Stimulated activated effector memory CD8-positive, alpha-beta T cell treated with anti-CD3 and anti-CD28 coated beads, Interleukin-12 subunit alpha, Interleukin-12 subunit beta, amount 100 ng/mL, for 72 hours (primary cell): ENCODE results near the gene SUN2.
A peak's percentile ranks its signal among the peaks of the same experiment; 100 is the strongest.
"Not testable (repeated sequence)": the region's sequence is repeated elsewhere in the genome, so short reads cannot be mapped to it uniquely, and the experiment has no call there.

Experiments
- ATAC-seq: fragments of 150-1000 bp; cut with Tn5 transposase; 2 replicates; pipeline ENCODE4 v1.10.0; 2021
- DNase-seq, 2 donors: peaks; one replicate each; pipeline ENCODE4 v3.0.0; 2021 to 2022; ENCODE audit warnings: low spot score in 2 of 2
- H3K27ac Mint-ChIP-seq: one replicate; pipeline ENCODE4 v1.8.0; 2022; ENCODE audit warnings: mild to moderate bottlenecking, mixed read lengths
- H3K36me3 Mint-ChIP-seq: one replicate; pipeline ENCODE4 v1.8.0; 2022; ENCODE audit warnings: mild to moderate bottlenecking, mixed read lengths
- H3K4me1 Mint-ChIP-seq: one replicate; pipeline ENCODE4 v1.8.0; 2022; ENCODE audit warnings: mixed read lengths
- H3K4me3 Mint-ChIP-seq: one replicate; pipeline ENCODE4 v1.8.0; 2022; ENCODE audit warnings: mild to moderate bottlenecking, mixed read lengths
- H3K9me3 Mint-ChIP-seq: one replicate; pipeline ENCODE4 v1.8.0; 2022; ENCODE audit warnings: mixed read lengths

SUN2 gene, protein sequence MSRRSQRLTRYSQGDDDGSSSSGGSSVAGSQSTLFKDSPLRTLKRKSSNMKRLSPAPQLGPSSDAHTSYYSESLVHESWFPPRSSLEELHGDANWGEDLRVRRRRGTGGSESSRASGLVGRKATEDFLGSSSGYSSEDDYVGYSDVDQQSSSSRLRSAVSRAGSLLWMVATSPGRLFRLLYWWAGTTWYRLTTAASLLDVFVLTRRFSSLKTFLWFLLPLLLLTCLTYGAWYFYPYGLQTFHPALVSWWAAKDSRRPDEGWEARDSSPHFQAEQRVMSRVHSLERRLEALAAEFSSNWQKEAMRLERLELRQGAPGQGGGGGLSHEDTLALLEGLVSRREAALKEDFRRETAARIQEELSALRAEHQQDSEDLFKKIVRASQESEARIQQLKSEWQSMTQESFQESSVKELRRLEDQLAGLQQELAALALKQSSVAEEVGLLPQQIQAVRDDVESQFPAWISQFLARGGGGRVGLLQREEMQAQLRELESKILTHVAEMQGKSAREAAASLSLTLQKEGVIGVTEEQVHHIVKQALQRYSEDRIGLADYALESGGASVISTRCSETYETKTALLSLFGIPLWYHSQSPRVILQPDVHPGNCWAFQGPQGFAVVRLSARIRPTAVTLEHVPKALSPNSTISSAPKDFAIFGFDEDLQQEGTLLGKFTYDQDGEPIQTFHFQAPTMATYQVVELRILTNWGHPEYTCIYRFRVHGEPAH

DNA sequence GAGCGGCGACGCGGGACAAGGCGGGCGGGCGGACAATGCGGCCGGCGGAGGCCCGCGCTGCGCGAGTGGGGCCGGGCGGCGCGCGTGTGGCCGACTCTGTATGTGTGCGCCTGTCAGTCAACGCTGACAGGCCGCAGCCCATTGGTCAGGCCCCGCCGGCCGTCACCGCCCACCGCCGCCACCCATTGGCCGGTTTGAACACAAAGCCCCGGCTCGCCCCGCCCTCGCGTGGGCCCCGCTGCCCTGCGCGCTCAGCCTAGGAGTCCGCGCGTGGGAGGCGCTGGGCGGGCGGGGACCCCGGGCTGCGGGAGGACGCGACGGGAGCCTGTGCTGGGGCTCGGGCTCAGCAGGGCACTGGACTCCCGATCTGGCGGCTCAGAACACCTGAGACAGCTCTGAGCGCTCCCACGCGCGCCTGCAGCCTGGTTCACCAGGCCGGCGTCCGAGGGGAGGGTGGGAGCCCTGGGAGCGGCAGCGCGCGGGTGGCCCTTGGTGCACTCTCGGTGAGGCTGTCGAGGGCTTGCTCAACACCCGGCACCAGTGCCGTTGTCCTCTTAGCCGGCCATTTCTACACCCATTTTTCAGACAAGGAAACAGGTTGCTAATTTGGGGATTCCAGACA lies at the start of gene SUN2:
SUN2 (minus strand) TSS at position 88 of the 622 bp plus-strand sequence. CDS start 3,370 bp downstream, outside the sequence.
- Mint-ChIP-seq H3K4me1 (peaks cover 69% of the 10 kb centered on the region), H3K36me3 (peaks cover 50% of the 10 kb centered on the region)

DNA sequence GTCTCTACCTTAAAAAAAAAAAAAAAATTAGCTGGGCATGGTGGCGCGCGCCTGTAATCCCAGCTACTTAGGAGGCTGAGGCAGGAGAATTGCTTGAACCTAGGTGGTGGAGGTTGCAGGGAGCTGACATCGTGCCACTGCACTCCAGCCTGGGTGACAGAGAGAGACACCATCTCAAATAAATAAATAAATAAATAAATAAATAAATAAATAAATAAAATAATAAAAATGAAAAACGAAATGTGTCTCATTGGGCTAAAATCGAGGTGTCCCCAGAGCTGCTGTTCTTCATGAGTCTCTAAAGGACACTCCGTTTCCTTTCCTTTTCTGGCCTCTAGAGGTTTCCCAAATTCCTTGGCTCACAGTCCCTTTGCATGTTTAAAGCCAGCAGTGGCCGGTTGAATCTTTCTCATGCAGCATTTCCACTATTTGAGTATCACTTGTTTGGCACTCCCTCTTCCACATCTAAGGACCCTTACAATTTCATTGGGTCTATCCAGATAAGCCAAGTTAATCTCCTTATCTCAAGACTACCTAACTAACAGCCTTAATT lies 49.3 kb upstream of the SUN2 start:
- not testable (repeated sequence) for H3K9me3 Mint-ChIP-seq, H3K27ac Mint-ChIP-seq, H3K36me3 Mint-ChIP-seq, H3K4me3 Mint-ChIP-seq, DNase-seq, H3K4me1 Mint-ChIP-seq, ATAC-seq

More for the DNA sequence above, at the start of gene SUN2:
- H3K9me3 Mint-ChIP-seq = no peaks in the 10 kb centered on the region
- ATAC-seq = peak; percentile 84
- peak; percentile 93 to 96 for DNase-seq
- peak within 1 kb of the TSS; percentile 96 for H3K4me3 Mint-ChIP-seq
- peak within 1 kb of the TSS; percentile 99 for H3K27ac Mint-ChIP-seq

DNA sequence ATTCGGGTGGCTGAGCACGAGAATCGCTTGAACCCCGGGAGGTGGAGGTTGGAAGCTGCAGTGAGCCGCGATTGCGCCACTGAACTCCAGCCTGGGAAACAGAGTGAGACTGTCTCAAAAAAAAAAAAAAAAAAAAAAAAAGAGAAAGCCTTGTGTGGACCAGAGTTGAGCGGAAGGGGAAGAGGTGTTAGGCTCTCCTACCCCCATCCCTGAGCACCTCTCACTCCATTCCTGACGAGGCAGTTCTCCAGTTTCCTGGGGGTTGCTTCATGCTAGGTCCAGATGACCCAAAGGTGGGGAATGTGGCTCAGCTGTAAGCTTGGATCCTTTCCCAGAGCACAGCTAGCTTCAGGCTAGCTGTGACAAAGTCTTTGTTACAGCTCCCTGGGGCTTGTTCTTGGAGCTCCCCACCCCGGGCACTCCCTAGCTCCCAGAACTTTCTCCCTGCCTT lies 46.9 kb upstream of the SUN2 start:
- Mint-ChIP-seq H3K9me3 (no peaks in the 10 kb centered on the region), H3K27ac (no peak overlapping the region), H3K36me3 (no peaks in the 10 kb centered on the region), H3K4me1 (peaks cover 16% of the 10 kb centered on the region), H3K4me3 (no peak overlapping the region)
- ATAC-seq (no peak), DNase-seq (no peak)

DNA sequence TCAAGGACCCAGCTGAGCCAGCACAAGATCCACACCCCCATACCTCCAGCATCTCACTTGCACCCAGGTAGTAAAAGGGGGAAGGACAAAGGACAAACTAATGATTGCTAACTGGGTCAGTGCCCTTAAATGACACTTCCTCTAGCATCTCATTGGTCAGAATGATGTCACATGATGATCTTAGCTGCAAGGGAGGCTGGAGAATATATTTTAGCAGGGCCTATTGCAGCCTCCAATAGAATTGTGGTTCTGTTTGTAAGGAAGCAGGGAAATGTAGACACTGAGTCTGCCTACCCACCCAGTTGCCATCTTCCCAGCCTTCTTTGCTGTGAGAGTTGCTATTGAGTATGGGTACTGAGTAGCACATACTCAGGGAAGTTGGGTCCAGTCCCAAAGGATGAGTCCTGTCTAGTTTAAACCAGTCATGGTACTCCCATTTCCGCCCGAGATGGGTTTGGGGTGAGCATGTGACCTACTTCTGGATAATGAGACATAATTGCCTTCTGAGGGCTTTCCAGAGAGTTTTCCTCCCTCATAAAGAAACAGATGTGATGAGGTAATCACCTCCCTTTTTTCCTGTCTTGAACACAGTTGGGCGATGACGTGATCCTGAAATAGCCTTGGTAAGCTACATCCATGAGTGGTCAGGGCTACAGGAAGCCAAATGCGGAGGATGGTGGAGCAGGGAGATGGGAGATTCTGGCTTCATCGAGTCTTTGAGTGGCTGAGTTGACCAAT lies 43.6 kb upstream of the SUN2 start:
- Mint-ChIP-seq H3K36me3 (no peaks in the 10 kb centered on the region), H3K9me3 (no peaks in the 10 kb centered on the region), H3K4me1 (peaks cover 25% of the 10 kb centered on the region), H3K4me3 (no peak overlapping the region), H3K27ac (no peak overlapping the region)
- DNase-seq (no peak), ATAC-seq (no peak)

DNA sequence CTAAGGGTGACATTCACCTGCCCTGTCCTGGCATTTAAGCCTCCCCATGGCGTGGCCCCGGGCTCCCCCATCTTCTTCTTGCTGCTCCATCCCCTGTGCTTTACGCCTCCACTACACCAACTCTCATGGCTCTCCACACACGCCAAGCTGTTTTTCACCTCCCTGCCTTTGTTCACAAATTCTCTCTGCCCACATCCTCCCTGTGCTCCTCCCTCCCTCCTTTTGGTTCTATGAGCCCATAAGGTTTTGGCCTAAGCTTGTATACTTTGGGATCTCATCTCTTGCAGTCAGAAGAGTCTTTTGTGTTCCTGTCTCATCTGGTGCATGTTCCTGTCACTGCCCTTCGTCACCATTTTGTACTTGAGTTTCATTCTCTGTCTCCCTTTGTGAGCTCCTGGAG lies 42.7 kb upstream of the SUN2 start:
- peaks cover 21% of the 10 kb centered on the region for H3K4me1 Mint-ChIP-seq
- ATAC-seq (no peak), DNase-seq (no peak)
- no peaks in the 10 kb centered on the region for H3K9me3 Mint-ChIP-seq
- H3K27ac Mint-ChIP-seq = no peak overlapping the region
- H3K36me3 Mint-ChIP-seq = no peaks in the 10 kb centered on the region
- H3K4me3 Mint-ChIP-seq = no peak overlapping the region

DNA sequence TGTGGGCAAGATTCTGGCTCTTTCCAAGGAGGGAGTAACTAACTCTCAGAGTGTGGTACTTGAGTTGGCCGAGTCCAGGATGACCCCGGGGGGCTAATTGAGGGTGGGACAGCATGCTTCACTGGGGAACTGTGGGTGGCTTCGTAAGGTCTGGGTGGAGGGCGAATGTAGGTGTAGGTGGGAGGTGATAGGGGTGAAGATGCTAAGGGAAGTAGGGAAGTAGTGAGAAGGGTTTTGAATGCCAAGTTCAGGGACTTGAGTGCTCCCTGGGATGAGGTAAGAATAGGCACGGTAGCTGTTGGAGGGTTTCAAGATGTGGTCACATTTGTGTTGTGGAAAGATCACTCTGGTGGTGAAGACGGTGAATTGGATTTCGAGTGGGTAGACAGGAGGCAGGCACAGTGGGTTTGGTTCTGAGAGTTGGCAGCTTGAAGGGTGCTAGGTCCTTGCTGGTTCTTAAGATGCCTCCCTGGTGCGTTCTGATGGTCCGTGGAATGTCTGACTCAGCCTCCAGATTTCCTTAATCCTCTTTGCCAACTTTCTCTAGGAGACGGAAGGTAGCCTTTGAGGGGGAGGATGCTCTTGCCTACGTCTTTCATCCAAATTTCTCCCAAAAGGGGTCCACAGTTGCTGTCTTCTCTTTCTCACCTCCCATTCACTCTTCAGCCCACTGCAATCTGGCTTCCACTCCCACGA lies 40.6 kb upstream of the SUN2 start:
- no peaks in the 10 kb centered on the region for H3K9me3 Mint-ChIP-seq

DNA sequence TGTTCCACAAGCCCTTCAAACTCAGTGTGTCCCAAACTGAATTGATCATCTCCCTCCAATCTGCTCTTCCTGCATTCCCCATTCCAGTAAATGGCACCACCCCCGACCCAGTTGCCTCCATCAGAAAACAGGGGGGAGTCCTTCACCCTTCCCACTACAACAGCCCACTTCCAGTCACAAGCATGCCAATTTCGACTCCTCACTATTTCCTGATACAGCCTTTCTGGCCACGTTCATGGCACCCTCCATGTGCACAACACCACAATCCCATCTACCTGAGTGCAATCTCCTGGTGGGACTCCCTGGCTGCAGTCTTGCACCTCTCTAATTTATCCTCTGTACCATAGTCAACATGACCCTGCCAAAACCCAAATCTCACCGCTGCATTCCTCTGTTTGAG lies 39.8 kb upstream of the SUN2 start:
- Mint-ChIP-seq H3K36me3 (no peaks in the 10 kb centered on the region), H3K4me3 (no peak overlapping the region), H3K27ac (no peak overlapping the region), H3K9me3 (no peaks in the 10 kb centered on the region), H3K4me1 (peaks cover 24% of the 10 kb centered on the region)
- DNase-seq = no peak
- no peak for ATAC-seq

More for the DNA sequence above, 40.6 kb upstream of the SUN2 start:
- Mint-ChIP-seq H3K4me1 (peaks cover 24% of the 10 kb centered on the region), H3K36me3 (no peaks in the 10 kb centered on the region), H3K27ac (no peak overlapping the region), H3K4me3 (no peak overlapping the region)
- DNase-seq (no peak), ATAC-seq (no peak)

DNA sequence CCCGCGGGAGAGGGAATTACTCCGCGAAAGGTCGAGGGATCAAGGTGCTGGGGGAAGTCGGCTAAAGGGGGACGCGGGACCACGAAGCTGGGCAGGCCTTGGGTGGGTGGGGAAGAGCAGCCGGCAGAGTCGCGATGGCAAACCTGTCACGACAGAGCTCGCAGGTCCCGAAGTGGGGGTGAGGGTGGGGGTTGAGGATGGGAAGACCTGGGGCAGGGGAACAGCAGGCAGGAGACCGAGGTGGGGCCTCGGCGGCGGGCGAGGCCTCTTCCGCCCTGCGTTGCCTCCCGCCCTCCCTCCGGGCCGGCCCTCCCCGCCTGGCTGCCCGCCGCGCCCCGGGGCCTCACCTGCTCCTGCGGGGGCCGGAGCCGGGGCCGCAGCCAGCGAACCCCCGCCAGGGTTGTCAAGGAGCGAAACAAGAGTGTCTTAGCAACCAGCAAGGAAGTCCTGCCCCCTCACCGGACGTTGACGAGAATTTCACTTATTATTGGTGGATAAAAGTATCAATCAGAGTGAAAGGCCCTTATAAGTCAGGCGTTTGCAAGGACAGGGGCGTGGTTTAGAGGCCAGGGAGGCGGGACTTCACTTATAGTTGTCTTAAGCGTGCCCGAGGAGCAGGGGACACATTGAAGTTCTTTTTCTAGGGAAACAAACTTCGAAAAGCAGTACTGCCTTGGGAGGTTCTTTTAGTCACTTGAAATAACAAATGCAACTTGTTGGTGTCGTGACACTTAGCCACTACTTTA lies 38.1 kb upstream of the SUN2 start, which contains the start of gene DNAL4:
DNAL4 (minus strand) TSS at position 423 of the 746 bp plus-strand sequence. CDS start 11,412 bp downstream, outside the sequence.
- Mint-ChIP-seq H3K9me3 (no peaks in the 10 kb centered on the region), H3K4me3 (peak within 1 kb of the TSS; percentile 81), H3K4me1 (peaks cover 24% of the 10 kb centered on the region), H3K27ac (peak within 1 kb of the TSS; percentile 93), H3K36me3 (no peaks in the 10 kb centered on the region)
- DNase-seq = peak; percentile 78 to 93
- ATAC-seq = peak; percentile 94

DNA sequence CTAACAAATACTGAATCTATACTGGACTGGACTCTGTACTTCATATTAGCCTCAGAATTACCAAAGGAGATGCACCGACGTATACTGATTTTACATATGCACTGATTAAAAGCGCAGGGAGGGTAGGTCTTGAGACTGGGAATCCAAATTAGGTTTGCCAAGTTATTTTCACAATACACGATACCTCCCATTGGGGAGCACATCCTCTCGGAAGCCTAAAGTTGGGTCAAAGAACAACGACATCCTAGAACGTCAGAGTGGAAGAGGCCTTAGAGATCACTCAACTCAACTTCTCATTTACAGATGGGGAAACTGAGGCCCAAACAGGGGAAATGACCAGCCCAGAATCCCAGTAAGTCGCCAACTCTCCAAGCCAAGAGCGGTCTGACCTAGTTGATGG lies 37.5 kb upstream of the SUN2 start:
- DNase-seq (no peak), ATAC-seq (no peak)
- H3K9me3 Mint-ChIP-seq = no peaks in the 10 kb centered on the region
- H3K36me3 Mint-ChIP-seq = no peaks in the 10 kb centered on the region
- peaks cover 19% of the 10 kb centered on the region for H3K4me1 Mint-ChIP-seq
- peak overlapping the region; percentile 81 for H3K4me3 Mint-ChIP-seq
- peak overlapping the region; percentile 93 for H3K27ac Mint-ChIP-seq

DNA sequence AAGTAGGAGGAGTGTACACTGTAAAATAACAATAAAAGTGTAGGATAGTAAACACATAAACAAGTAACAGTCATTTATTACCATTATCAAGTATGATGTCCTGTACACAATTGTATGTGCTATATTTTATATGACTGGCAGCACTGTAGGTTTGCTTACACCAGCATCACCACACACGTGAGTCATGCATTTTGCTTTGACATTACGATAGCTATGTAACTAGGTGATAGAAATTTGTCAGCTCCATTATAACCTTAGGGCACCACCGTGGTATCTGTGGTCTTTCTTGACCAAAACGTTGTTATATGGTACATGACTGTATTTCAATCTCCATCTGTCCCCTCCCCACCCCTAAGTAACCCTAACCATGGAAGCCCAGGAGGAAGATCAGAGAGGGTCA lies 37.0 kb upstream of the SUN2 start:
- DNase-seq (no peak), ATAC-seq (peak; percentile 78)
- H3K27ac Mint-ChIP-seq = peak overlapping the region; percentile 93

DNA sequence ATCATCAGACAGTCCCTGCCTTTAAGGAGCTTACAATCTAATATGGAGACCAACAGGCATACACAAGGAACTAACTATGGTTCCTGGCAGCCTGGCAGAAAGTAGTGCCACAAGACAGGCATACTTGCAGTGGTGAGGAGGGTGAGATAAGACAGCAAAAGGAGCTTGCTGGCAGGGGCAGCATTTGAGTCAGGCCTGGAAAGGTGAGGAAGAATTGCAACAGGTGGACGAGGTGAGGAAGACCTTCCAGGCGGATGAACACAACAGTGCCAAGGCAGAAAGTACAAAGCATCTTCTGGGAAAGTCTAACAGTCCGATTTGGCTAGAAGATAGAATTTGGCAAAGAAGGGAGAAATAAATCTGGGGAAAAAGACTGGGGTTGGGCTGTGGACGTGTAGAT lies 33.8 kb upstream of the SUN2 start:
- H3K9me3 Mint-ChIP-seq = no peaks in the 10 kb centered on the region
- DNase-seq = no peak
- H3K4me3 Mint-ChIP-seq = no peak overlapping the region
- H3K36me3 Mint-ChIP-seq = no peaks in the 10 kb centered on the region
- H3K27ac Mint-ChIP-seq = no peak overlapping the region
- no peak for ATAC-seq
- peaks cover 8% of the 10 kb centered on the region for H3K4me1 Mint-ChIP-seq

More for the DNA sequence above, 37.0 kb upstream of the SUN2 start:
- Mint-ChIP-seq H3K4me1 (peaks cover 17% of the 10 kb centered on the region), H3K9me3 (no peaks in the 10 kb centered on the region), H3K4me3 (peak overlapping the region; percentile 81), H3K36me3 (no peaks in the 10 kb centered on the region)

DNA sequence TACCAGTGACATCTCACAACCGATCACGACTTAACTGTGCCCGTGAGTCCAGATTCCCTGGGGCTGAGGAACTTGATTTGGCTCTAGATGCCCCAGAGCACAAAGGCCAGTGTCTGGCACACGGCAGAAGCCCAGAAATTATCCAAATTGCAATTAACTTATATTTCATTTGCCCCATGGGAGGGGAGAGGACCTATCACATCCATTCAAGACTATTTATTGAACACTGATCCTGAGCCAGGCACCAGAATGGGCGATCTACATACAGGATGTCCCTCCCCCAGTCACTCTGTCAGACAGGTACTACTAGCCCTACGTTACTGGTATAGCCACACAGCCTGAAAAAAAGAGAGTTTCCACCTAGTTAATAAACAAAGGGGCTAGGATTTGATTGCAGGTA lies 33.0 kb upstream of the SUN2 start:
- Mint-ChIP-seq H3K36me3 (no peaks in the 10 kb centered on the region), H3K9me3 (no peaks in the 10 kb centered on the region), H3K4me3 (no peak overlapping the region), H3K27ac (no peak overlapping the region), H3K4me1 (peaks cover 8% of the 10 kb centered on the region)
- ATAC-seq (no peak), DNase-seq (no peak)

DNA sequence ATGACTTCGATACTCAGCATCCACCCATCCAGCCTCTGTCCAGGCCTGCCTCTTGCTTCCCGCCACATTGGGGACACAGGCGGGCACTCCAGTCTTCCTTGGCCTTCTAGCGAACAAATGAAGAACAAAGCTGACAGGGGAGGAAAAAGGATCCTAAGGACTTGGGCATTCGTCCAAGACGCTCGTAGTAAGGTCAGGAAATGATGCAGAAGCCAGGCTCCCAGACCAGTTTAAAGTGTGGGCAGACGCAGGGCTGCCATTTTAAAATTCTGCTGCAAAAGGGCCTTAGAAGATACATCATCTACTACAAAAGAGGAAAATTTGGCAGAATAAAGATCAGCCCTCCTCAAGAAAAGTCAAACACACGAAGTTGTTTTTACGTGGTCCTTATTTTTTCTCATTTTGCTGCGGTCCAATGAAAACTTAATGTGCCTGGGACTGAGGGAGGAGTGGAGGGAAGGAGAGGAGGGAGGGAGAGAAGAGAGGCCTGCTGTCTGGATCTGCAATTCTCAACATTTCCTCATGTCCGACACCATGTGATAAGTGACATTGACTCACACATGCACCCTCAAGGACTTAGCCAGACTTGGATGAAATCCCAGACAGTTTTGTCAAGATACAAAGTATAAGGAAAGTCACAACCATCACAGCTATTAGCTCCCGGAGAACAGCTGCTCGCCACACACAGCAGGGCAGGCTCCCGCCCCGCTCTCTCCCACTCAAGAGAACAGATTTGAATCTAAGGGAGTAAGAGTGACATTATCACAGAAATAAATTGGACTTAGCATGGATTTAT lies 32.4 kb upstream of the SUN2 start:
- DNase-seq (no peak), ATAC-seq (no peak)
- H3K27ac Mint-ChIP-seq = no peak overlapping the region
- no peaks in the 10 kb centered on the region for H3K9me3 Mint-ChIP-seq
- peaks cover 5% of the 10 kb centered on the region for H3K4me1 Mint-ChIP-seq
- H3K4me3 Mint-ChIP-seq = no peak overlapping the region
- no peaks in the 10 kb centered on the region for H3K36me3 Mint-ChIP-seq
